HCT116 (cell line): ENCODE results near the gene ARID1A.

Experiments used
- CTCF ChIP-seq, 3 experiments: fragments of 200-600 bp in 1 of 3; sonication (generic) in 1 of 3; IDR thresholded peaks in 2 of 3; conservative IDR thresholded peaks in 1 of 3; 2 replicates each; pipeline ENCODE4 v1.5.1; 2012 to 2017; ENCODE audit warnings: low read depth in 2 of 3, low read length in 2 of 3, antibody characterized with exemption in 1 of 3, borderline replicate concordance in 1 of 3, control low read depth in 1 of 3, mild to moderate bottlenecking in 1 of 3, mixed read lengths in 1 of 3, mixed run types in 1 of 3, moderate library complexity in 1 of 3; ENCODE audit not compliant: insufficient read depth in 1 of 3
- EGR1 ChIP-seq: IDR thresholded peaks from 2 replicates; pipeline ENCODE4 v1.6.1; 2012; ENCODE audit warnings: low read depth
- ELF1 ChIP-seq: IDR thresholded peaks from 2 replicates; pipeline ENCODE4 v1.6.1; 2012; ENCODE audit warnings: low read depth, borderline replicate concordance
- EZH2 ChIP-seq: fragments of 200-600 bp; sonication (generic); IDR thresholded peaks from 2 replicates; pipeline ENCODE4 v1.6.1; 2017; ENCODE audit warnings: antibody characterized with exemption, mixed run types
- EZH2phosphoT487 ChIP-seq: fragments of 200-600 bp; IDR thresholded peaks from 2 replicates; pipeline ENCODE4 v1.6.1; 2018; ENCODE audit warnings: antibody characterized with exemption, borderline replicate concordance
- FOSL1 ChIP-seq: IDR thresholded peaks from 2 replicates; pipeline ENCODE4 v1.6.1; 2012; ENCODE audit warnings: low read depth
- JUND ChIP-seq: IDR thresholded peaks from 2 replicates; pipeline ENCODE4 v1.6.1; 2012
- POLR2A ChIP-seq: IDR thresholded peaks from 2 replicates; pipeline ENCODE4 v1.7.0; 2011; ENCODE audit warnings: borderline replicate concordance; ENCODE audit not compliant: insufficient read depth, insufficient read length; ENCODE audit errors: extremely low read depth
- POLR2AphosphoS5 ChIP-seq: IDR thresholded peaks from 2 replicates; pipeline ENCODE4 v1.6.1; 2011; ENCODE audit warnings: mild to moderate bottlenecking, low read depth, low read length, moderate library complexity
- RAD21 ChIP-seq: IDR thresholded peaks from 2 replicates; pipeline ENCODE4 v1.6.1; 2012; ENCODE audit warnings: low read depth, mild to moderate bottlenecking
- REST ChIP-seq: IDR thresholded peaks from 2 replicates; pipeline ENCODE4 v1.6.1; 2012; ENCODE audit warnings: low read depth
- SP1 ChIP-seq: IDR thresholded peaks from 2 replicates; pipeline ENCODE4 v1.6.1; 2012; ENCODE audit warnings: low read depth
- YY1 ChIP-seq: IDR thresholded peaks from 2 replicates; pipeline ENCODE4 v1.6.1; 2011; ENCODE audit warnings: low read length, low read depth, moderate library complexity, mild to moderate bottlenecking; ENCODE audit not compliant: insufficient replicate concordance; ENCODE audit errors: extremely low read depth
- ZNF274 ChIP-seq: fragments of 200-500 bp; sonication (Bioruptor generic); IDR thresholded peaks from 2 replicates; pipeline ENCODE4 v1.6.1; 2014; ENCODE audit warnings: mild to moderate bottlenecking, low read depth, low read length, inconsistent platforms

- TF ChIP-seq CTCF (IDR thresholded peaks at IDR 0.05 in 2 of 3, conservative IDR thresholded peaks at IDR 0.05 in 1 of 3; ENCODE audit: borderline replicate concordance in 1 of 3, insufficient read depth in 1 of 3, low read depth in 2 of 3, low read length in 2 of 3) (no peak), POLR2AphosphoS5 (no peak), EZH2 (no peak), POLR2A (no peak), SP1 (no peak), RAD21 (no peak), EZH2phosphoT487 (no peak), YY1 (no peak), FOSL1 (no peak), EGR1 (no peak), JUND (no peak), REST (no peak), ZNF274 (no peak), ELF1 (no peak)
These were observed 95.3 kb downstream of the ARID1A start for GRCh38 chr1:26791148-26791547.
